Hematopoietic multipotent progenitor cell treated with erythropoietin and hydrocortisone succinate and interleukin-3 and kit ligand, for 15 days (in vitro differentiated cells): ENCODE measurements around the gene CHRNA9.

Experiments
- DNase-seq: peaks from one replicate; pipeline ENCODE4 v3.0.0-alpha.2; 2015; ENCODE audit warnings: low spot score

Gene CHRNA9

DNA sequence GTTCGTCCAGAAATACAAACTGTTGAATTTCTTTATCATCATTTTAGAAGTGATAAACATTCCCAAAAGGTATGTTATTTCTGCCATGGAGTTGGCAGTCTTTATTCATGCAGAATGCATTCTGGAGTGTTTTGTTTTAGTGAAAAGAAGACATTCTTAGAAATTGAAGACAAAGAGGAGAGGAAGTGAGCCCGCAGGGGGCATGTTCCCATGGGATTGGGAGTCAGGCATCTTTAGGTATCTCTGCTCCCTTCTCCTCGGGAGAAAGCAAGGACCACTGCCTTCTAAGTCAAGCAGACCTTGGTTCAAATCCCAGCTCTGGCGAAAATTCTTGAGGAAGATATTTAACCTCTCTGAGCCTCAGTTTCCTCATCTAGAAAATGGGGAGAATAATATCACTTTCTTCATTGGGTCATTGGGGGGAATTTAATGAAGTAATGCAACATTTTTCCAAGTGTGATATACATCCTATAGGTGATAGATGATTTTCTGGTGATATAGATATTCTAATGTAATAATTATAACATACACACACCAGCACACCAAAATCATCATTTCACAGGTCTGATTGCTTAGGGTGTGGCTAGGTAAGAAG lies 26.5 kb upstream of the CHRNA9 start:
- no peak for DNase-seq

DNA sequence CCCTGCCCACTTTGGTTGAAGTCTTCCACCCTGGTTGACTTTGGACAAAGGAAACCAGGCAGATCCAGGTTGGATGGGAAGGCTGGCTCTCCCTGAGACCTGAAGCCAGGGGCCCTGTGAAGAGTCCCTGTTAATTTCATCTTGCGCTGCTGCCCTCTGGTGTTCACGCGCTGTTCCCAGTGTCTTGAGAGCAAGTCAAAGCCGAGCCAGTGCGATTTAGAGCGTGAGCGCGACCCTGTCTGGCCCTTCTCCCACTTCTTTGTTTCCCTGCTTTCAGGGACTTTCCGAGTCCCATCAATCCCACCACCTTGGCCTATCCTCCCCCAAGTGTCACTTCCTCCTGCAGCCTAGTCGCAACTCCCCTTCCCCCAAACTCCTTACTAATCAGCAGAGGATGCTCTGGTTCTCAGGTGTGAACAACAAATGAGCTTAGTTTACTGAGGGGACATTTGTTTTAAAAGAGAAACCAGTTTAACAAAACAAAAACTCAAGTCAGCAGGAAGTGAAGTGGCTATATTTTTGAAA lies 25.8 kb upstream of the CHRNA9 start:
- DNase-seq = peak; percentile 76

DNA sequence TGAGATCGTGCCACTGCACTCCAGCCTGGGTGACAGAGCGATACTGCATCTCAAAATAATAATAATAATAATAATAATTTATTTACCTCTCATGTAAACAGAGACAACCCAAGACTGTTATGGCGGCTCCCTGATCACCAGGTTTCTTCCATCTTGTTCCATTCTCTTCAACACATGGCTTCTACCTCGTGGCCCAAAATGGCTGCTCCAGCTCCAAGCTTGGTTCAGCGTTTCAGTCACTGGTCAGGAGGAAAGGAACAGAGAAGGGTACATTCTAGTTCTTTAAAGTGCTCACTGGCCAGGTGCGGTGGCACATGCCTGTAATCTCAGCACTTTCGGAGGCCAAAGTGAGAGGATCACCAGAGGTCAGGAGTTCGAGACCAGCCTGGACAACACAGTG lies 24.9 kb upstream of the CHRNA9 start:
- no peak for DNase-seq

DNA sequence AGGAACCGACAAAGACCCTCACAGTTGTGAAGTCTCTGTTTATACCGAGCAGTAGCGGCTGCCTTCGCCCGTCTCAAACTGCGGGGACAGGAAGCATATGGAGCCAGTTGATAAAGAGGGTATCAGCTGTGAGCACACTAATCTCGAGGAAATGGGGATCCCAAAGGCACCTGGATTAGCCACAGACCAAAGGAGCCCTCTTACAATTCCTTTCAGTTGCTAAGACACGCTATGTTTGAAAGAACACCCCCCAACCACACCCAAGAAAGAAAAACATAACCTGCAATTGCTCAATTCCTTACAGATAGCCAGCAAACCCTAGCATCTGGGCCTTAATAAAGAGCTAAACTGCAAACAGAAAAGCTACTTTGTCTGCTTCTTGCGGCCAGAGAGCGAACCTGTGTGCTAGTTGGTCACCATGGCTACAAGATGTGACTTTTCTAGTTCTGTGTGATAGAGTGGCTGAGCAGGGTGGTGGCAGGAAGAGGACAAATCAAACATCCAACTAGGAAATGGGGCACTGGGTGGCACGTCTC lies 23.3 kb upstream of the CHRNA9 start:
- no peak for DNase-seq

GRCh38 chr4:40314951-40315350 lies 20.2 kb upstream of the CHRNA9 start:
- DNase-seq = no peak

DNA sequence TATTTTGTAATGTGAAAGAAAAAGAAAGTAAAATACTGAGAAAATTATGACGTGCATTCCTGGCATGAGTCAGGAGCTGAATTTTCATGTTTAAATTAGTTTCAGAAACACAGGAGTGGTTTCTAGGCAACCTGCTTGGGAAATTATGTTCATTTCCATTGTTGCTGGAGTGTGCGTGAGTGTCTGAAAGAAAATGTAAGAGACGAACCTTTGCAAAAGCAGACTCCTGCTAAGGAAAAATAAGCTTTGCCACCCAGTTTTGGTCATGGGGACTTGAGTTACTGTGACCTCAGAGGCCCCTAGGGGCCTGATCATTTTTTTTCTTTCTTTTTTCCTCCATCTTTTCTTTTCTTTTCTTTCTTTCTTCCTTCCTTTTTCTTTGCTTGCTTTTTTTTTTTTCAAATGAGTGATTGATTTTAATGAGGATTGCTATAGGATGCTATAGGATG lies 18.8 kb upstream of the CHRNA9 start:
- no peak for DNase-seq

GRCh38 chr4:40316782-40317635 lies 18.1 kb upstream of the CHRNA9 start:
- peak; percentile 73 for DNase-seq

GRCh38 chr4:40317916-40318658 lies 17.0 kb upstream of the CHRNA9 start:
- DNase-seq = no peak

DNA sequence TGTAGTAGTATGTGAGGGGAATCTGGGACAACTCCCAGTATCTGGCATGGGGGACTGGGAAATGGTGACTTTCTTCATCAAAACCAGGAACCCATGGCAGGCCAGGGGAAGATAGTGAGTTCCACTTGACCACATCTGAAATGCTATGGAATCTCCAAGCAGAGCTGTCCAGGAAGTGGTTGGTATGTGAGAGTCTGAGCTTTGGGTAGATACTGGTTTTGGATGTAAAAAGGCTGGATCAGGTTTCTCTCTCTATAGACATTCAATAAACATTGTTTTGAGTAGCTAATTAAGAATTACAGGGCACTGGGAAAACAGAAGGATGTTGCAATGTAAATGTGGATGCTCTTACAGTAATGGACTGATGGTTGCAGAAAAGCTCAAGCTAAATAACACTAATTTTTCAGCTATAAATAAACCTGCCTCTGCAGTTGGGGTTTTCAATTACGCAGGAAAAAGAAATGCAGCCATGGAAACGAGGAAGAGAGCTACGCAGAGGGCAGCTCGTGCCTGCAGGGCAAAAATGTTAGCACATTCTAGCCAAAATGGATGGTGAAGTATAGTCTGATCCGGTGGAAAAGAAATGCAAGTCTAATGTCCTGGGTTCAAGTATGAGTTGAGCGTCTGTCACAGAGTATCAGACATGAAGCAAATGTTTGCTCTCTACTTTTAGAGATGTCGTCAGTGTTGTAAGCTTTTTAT lies 13.4 kb upstream of the CHRNA9 start:
- no peak for DNase-seq

DNA sequence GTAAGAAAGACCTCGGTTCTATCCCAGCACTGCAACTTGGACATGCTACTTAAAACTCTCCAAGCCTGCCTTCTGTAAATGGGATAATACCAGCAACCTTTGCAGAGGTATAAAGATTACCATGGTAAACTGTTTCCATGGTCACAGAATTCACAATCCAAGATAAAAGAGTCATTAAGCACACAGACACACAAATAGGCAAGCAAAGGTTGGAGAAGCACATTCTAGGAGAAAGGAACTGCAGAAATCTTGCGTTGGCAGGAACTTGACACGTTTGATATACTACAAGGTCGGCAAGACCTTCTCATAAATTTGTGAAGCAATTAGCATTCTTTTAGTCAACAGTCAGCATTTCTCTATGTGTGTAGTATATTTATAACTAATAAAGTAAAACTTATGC lies 12.3 kb upstream of the CHRNA9 start:
- DNase-seq = no peak

DNA sequence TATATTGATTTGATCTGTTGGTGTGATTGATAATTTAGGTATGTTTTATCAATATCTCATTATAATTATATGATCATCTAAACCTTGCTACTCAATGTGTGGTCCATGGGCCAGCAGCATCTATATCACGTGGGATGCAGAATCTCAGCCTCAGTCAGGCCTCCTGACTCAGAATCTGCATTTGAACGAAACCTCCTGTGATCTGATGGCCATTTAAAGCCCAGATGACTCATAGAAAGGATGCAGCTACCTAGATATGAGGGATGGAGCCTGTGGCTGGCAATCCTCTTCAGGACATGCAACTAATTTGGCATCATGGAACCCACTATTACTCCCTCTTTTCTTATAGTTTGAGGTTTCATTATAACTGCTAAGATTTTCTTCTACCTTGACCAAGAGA lies 11.3 kb upstream of the CHRNA9 start:
- no peak for DNase-seq

DNA sequence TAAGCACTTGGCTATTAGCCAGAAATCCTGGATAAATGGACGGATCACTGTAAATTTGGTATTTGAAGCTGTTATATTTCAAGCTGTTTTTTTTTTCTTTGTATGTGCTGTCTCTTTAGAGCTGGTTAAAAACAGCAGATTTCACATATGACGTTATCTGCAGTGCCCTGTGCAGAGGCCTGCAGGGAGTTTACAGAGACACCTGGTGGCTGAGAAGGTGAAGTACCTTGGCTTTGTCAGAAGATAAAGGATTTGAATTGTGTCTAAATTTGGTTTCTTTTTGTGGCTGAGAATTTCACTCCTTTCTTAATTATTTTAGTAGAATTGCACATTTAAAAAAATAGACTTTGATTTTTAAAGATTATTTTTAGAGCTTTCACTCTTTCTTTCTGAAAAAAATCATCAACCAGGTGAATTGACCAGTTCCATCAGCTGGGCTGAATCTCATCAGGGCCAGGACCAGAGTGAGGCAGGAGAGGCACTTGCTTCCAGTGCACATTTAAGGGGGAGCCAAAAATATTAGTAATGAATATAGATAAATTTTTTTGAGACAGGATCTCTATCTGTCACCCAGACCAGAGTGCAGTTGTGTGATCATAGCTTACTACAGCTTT lies 9.6 kb upstream of the CHRNA9 start:
- peak; percentile 56 for DNase-seq

DNA sequence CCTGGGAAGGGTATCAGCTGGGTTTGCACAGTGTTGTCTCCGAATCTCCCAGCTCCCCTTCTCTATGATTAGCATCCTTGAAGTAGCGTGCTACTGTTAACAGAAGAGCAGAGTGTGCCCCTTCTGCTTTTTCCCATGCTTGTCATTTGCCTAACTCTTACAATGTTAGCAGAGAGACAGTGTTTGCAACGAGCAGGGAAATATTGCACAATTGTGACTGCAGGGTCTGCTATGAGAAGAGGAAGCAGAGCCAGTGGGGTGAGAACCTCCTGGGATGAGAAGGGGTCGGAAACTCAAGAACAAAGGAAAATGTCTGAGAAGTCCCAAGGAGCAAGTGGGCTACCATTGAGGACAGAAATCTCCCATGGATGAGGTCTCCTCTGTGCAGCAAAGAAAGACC lies 7.8 kb upstream of the CHRNA9 start:
- no peak for DNase-seq

GRCh38 chr4:40328383-40328782 lies 6.8 kb upstream of the CHRNA9 start:
- no peak for DNase-seq

DNA sequence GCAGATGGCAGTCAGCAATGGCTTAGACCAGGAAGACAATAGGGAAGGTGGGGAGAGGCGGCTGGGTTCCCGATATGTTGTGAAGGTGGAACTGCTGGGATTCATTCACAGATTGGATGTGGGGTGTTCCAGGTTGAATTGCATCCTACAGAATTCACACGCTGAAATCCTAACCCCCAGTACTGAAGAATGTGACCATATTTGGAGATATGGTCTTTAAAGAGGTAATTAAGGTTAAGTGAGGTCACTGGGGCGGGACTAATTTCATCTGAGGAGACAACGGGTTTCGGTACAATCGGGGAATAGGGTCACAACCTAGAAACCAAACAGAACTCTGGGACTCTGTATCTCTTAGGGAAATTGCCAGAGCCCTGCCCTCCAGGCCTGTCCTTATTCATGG lies 5.3 kb upstream of the CHRNA9 start:
- DNase-seq = no peak

- DNase-seq = no peak
These were observed 4.6 kb upstream of the CHRNA9 start for GRCh38 chr4:40330536-40330935.

DNA sequence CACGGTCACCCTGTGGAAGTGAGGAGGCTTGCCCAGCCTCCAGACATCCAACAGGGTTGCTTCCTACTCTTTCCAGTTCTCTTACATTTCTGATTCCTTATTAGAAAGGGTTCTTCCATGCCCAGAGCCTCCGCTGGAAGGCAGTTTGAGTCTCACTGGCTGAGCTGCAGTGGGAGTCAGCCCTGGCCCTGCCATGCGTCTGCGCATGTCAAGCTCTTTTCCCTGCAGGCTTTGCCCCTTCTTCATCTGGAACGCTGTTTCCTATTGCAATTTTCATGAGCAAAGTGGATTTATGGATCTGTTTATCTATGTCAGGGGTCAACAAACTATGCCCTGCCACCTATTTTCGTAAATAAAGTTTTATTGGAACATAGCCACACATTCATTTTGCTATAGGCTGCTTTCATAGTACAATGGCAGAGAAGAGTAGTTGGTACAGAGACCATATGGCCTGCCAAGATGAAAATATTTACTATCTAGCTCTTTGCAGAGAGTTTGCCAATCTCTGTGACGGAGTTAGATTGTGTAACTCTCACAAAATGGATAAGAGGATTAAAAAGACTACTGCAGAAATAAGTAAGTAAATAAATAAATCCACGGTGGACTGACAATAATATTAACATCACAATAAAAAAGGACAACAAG lies 3.9 kb upstream of the CHRNA9 start:
- no peak for DNase-seq

DNA sequence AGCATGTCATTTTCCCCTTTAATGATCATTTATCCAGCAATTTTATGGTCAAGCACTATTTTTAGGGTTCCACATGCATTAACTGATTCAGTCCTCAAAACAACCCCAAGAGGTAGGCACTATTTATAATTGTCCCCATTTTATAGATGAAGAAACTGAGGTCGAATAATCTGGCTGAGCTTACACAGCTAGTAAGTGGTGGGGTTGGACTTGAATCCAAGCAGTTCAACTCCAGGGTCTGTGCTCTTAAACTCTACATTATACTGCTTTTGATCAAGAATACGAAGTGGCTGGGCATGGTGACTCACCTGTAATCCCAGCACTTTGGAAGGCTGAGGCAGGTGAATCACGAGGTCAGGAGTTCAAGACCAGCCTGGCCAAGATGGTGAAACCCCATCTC lies 3.2 kb upstream of the CHRNA9 start:
- no peak for DNase-seq

- DNase-seq = no peak
These were observed 1.2 kb upstream of the CHRNA9 start for GRCh38 chr4:40333921-40334352.

- DNase-seq = no peak
These were observed 377 bp downstream of the CHRNA9 start for GRCh38 chr4:40335525-40335894.

GRCh38 chr4:40337051-40337450 lies 1.9 kb downstream of the CHRNA9 start:
- DNase-seq = no peak
